ENCODE data around the gene S100A3.

GRCh38 chr1:153509729-153510354 is 39.2 kb downstream of the S100A3 start:
- TF ChIP-seq, protein P1, sequence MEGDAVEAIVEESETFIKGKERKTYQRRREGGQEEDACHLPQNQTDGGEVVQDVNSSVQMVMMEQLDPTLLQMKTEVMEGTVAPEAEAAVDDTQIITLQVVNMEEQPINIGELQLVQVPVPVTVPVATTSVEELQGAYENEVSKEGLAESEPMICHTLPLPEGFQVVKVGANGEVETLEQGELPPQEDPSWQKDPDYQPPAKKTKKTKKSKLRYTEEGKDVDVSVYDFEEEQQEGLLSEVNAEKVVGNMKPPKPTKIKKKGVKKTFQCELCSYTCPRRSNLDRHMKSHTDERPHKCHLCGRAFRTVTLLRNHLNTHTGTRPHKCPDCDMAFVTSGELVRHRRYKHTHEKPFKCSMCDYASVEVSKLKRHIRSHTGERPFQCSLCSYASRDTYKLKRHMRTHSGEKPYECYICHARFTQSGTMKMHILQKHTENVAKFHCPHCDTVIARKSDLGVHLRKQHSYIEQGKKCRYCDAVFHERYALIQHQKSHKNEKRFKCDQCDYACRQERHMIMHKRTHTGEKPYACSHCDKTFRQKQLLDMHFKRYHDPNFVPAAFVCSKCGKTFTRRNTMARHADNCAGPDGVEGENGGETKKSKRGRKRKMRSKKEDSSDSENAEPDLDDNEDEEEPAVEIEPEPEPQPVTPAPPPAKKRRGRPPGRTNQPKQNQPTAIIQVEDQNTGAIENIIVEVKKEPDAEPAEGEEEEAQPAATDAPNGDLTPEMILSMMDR (conservative IDR thresholded peaks at IDR 0.05), result peak; percentile 80
- TF ChIP-seq EZH2 (IDR thresholded peaks at IDR 0.05; ENCODE audit: low read depth), result no peak
